Smooth muscle cell of the brain vasculature (primary cell): ENCODE measurements around the gene KRTAP10-10.
"Not testable (repeated sequence)": the region's sequence is repeated elsewhere in the genome, so short reads cannot be mapped to it uniquely, and the experiment has no call there.

ENCODE experiments used
- DNase-seq: peaks from one replicate; pipeline ENCODE4 v3.0.0-alpha.2; 2012; ENCODE audit warnings: low read depth, low spot score

The KRTAP10-10 gene, protein sequence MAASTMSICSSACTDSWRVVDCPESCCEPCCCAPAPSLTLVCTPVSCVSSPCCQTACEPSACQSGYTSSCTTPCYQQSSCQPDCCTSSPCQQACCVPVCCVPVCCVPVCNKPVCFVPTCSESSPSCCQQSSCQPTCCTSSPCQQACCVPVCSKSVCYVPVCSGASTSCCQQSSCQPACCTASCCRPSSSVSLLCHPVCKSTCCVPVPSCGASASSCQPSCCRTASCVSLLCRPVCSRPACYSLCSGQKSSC

DNA sequence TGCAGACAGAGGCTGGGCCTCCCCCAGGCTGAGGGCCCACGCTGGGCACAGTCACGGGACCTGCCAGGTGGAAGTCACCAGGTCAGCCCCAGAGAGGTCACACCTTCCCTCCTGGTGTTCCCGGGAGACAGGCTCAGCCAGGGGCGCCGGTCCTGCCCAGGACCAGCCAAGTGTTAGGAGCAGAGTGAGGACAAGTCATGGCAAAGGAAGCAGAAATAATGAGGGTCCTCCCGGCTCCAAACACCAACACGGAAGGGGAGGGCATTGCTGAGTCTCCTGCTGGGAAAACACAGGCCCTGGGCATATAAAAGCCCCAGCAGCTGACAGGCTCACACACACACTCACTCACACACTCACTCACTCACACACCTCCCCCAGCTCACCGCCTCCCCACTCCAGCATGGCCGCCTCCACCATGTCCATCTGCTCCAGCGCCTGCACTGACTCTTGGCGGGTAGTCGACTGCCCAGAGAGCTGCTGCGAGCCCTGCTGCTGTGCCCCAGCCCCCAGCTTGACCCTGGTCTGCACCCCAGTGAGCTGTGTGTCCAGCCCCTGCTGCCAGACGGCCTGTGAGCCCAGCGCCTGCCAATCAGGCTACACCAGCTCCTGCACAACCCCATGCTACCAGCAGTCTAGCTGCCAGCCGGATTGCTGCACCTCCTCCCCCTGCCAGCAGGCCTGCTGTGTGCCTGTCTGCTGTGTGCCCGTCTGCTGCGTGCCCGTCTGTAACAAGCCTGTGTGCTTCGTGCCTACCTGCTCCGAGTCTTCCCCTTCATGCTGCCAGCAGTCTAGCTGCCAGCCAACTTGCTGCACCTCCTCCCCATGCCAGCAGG, at the start of gene KRTAP10-10:
TSS of gene KRTAP10-10 (plus strand) at position 339 of the 833 bp plus-strand sequence. CDS start at position 401, 62 bp downstream.
- no peak for DNase-seq

DNA sequence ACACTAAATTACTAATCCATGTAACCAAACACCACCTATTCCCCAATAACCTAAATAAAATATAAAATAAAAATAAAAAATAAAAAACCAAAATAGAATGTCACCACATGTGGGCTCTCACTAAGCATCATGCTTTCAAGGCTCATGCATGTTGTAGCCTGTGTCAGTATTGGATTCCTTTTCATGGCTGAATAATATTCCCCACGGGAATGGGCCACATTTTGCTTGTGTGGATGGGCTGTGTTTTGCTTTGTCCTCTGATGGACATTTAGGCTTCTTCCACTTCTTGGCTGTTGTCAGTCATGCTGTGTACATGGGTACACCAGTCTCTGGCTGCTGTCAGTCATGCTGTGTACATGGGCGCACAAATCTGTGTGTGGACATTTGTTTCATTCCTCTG, 48.1 kb upstream of the KRTAP10-10 start:
- DNase-seq: no peak

DNA sequence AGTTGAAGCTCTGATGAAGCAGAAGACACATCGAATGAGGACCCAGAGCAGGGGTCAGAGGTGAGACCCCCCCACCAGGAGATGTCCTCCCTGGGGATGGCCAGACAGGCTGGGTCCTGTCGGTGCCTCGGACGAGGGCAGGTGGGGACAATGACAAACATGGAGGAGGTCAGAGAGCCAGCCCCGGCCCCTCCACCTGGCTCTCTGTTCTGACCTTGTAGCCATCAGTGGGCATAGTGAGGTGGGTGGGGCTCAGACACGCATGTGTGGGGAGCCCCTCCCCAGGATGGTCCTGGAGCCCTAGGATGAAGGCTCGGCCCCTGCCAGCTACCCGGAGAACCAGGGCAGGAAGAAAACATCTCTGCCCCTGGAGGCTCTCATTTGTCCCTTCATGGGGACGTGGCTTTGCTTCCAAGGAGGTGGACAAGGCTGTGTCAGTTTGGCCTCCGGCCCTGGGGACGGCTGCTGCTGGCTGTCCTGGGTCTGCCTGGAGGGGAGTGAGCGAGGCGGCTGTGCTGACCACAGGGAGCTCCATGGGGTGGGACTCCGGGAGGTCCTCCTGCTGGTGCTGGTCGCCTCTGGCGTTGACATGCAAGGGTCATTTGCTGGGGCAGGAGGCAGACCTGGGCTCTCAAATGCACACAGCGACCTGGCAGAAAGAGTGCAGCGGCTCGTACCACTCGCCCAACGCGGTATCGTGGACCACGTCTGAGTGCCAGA, 47.4 kb upstream of the KRTAP10-10 start:
- DNase-seq: no peak

DNA sequence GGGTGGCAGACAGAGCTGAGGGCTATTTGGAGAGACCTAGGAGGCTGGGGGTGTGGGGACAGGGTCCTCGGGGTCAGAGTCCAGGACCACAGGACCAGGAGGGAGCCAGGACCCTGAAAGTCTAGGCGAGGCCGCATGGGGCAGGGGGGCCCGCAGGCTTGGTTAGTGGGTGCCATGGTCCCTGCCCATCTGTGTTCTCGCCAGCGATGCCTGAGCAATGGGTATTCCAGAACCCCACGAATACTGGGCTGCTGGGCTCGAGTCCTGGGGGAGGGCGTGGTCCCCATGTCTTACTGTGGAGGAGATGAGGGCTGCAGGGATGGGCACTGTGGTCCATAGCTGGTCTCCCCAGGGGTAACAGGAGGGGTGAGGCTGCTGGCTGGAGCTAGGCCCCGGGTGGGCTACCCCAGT, 46.8 kb upstream of the KRTAP10-10 start:
- DNase-seq: no peak

DNA sequence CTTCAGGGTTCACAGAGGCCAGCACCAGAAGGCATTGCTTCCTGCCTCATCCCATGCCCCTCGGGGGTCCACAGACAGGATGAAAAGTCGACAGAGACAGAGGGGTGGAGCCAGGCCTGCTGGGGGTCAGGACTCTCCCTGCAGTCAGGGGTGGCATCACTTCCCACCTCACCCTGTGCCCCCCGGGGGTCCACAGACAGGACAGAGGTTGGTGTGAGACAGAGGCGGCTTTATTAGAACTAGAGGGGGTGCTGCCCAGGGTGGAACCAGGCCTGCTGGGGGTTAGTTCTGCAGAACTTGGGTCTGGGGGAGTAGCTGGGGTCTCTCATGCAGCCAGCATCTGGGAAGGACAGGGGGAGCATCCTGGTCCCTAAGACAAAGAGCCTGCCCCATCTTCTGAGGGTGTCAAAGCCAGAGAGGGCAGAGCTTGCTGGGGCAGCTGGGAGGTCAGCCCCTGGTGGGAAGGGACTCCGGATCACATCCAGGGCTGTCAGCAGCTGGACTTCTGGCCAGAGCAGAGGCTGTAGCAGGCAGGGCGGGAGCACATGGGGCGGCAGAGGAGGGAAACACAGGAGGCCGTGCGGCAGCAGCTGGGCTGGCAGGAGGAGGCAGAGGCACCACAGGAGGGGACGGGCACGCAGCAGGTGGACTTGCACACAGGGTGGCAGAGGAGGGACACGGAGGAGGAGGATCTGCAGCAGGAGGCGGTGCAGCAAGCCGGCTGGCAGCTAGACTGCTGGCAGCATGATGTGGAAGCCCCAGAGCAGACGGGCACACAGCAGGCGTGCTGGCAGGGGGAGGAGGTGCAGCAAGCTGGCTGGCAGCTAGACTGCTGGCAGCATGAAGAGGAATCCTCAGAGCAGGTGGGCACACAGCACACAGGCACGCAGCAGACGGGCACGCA, 46.0 kb upstream of the KRTAP10-10 start:
- not testable (repeated sequence) for DNase-seq

DNA sequence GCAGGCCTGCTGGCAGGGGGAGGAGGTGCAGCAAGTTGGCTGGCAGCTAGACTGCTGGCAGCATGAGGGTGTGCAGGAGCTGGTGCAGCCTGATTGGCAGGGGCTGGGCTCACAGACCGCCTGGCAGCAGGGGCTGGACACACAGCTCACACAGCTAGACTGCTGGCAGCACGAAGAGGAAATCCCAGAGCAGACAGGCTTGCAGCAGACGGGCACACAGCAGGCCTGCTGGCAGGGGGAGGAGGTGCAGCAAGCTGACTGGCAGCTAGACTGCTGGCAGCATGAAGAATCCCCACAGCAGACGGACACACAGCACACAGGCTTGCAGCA, 45.4 kb upstream of the KRTAP10-10 start:
- not testable (repeated sequence) for DNase-seq

DNA sequence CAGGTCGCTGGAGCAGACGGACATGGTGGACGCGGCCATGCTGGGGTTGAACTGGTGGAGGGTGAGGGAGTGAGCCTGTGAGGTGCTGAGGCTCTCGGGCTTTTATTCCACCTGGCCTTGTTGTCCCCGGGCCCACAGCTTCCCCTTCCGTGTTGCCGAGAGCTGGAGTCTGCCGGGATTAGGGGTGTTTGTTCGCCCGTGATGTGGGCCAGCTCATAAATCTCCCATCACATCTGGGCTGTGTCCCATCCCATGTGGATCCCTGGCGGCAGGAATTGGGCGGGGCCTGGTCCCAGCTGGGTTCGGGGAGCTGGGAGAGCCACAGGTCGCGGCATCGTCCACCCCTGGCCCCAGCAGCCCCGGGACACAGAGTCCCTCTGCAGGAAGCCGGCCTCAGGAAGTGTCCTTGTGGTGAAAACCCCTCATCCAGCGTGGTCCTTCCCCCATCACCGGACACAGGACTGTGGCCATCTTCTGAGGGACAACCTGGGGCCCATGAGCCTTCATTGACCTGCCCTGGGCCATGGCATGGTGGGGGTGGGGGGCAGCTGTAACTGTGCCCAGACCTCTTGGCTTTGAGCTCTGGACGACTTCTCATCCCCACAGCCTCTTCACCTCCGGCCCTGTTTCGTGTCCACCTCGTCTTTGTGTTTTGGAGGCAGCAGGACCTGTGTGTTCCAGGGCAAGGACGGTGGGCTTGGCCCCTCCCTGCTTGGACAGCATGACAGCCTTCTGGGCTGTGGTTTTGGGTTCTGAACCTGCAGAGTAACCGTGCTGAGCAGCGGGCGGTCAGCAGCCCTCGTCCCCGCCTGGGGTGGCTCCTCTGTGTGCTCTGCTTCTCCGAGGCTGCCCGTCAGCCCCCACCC, 44.5 kb upstream of the KRTAP10-10 start, which contains the start of gene KRTAP10-6:
TSS of gene KRTAP10-6 (minus strand) at position 60 of the 866 bp plus-strand sequence. CDS start at position 39, 21 bp downstream.
- no peak for DNase-seq

DNA sequence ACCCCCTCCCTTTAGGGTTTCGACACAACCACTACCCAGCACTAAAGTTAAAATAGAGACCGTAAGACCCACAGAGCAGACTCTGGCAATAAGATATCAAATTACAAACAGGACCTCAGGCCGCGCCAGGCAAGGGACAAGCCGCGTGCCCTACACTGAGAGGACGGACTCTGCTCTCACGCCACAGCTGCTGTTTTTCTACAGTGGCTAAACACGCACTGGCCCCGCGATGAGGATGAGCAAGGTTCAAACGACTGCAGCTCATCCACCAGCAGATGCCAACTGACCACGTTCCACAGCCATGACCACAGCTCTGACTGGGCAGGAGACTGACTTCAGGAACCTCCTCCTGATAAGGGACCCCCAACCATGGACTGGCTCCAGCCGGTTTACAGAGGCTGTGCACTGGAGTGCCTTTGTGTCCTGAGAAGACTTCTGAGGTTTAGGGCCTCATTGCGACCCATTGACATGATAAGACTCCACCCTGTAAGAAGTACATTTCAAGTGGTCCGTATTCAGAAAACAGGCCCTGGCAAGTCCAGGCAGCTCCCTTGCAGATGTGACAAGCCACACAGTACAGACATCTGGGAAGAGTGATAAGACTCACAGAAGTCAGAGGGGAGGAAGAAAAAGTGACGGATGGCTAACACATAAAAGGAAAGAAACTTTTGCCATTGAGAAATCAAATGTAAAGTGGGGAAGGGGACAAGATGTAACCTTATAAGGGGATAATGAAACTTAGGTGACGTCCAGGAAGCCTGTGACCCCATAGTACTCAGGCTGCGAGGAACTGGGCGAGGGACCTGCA, 43.4 kb upstream of the KRTAP10-10 start:
- no peak for DNase-seq

DNA sequence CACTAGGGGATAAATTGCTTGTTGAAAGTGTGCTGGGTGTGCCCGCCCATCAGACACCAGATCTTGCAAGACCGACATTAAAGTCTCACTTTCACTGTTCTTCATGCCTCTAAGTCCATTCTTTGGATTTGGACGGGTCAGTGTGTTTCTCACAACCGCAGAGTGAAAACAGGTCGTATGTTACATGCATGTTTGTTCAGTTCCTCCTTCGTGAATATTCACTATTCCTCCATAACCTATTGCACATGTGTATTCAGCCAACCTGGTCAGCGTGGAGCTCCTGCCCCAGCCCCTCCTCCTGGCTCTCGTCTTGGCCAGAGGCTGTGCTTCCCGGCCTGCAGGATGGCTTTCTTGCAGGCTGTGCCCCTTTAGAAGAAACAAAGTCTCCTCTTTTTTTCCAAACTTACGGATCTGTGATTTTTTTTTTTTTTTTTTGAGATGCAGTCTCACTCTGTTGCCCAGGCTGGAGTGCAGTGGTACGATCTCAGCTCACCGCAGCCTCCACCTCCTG, 42.7 kb upstream of the KRTAP10-10 start:
- no peak for DNase-seq

DNA sequence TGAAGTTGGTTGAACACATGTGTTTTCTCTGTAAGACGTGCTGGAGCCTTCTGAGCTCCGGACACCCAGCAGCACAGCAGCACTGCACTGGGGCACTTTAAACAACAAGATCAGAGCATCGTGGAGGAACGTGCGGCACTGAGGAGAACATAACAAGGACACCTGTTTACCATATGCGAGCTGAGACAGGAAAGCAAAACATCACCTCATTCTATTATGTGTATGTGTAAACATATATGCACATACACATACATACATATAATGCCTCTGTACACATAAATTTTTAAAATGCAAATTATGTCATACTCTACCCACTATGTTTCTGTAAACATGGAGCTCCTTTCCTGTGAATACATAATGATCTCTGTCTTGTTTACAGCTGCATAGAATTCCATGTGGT, 41.6 kb upstream of the KRTAP10-10 start:
- no peak for DNase-seq

DNA sequence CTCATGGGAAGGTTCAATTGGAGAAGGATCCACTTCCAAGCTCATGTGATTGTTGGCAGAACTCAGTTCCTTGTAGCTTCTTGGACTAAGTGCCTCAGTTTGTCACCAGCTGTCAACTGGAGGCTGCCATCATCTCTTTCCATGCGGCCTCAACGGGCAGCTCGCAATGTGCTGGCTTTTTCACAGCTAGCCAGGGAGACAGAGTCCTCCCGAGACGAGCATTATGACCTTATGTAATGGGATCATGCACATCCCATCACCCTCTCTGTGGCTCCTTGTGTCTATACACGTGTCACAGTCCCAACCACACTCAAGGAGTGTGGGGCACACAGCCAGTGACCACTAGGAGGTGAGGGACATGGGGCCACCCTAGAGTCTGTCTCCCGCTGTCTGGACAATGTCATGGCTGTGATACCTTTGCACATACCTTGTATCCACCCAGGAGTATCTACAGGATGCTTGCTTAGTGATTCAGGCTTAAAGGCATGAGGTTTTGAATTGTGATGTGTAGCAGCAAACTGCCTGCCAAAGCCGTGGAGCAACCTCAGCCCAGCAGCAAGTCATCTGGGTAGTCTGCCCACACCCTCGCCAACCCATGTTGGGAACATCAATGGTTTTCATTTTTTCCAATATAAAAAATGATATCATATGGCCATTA, 41.0 kb upstream of the KRTAP10-10 start:
- DNase-seq: no peak

DNA sequence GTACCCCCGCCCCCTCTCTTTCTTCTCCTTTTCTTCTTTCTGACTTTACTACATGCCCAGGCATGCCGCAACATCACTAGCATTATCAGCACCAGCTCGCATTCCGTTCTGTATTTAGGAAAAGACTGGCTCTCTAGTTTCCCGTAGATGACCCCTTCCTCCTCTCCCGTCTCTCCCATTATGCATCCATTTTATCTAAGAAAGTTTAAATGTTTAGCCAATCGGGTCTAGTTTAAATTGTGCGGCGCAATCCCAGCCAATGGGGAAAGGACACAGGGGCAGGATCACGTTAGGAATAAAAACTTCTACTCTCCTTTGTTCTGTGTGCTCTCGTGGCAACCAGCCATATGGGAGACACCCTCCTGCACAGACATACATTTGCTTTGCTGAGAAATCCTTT, 39.1 kb upstream of the KRTAP10-10 start:
- DNase-seq: no peak

DNA sequence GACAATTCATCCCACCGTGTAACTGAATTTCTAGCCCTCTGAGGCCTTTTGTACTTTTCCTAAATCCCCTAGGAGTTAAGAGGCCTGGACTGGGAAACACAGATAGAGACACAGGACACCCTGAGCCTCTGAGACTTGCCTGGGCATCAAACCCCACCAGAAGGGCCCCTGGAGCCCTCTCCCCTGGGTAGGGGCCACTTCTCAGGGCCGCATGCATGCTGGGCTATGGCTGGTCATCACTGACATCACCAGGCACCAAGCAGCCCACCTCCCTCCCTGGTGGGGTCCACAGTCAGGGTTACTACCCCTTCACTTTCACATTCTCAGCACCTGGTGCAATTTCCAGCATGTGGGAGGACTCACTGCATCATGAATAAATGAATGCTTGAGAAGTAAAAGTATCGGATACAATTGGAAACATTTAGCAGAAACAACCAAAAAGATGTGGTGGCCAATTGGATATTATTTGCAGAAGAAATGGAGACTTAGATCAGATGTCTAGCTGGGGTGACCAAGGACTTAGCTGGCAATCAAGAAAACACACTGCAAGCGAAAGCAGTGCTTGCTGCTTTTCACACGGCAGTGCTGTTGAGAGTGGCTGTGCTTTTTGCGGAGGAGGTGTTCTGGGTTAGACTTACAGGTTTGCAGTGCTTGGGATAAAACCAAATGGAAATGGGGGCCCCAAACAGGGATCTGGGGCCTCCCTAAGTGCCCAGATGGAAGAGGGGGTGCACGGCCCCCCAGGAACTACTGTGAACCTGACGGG, 37.7 kb upstream of the KRTAP10-10 start:
- no peak for DNase-seq

DNA sequence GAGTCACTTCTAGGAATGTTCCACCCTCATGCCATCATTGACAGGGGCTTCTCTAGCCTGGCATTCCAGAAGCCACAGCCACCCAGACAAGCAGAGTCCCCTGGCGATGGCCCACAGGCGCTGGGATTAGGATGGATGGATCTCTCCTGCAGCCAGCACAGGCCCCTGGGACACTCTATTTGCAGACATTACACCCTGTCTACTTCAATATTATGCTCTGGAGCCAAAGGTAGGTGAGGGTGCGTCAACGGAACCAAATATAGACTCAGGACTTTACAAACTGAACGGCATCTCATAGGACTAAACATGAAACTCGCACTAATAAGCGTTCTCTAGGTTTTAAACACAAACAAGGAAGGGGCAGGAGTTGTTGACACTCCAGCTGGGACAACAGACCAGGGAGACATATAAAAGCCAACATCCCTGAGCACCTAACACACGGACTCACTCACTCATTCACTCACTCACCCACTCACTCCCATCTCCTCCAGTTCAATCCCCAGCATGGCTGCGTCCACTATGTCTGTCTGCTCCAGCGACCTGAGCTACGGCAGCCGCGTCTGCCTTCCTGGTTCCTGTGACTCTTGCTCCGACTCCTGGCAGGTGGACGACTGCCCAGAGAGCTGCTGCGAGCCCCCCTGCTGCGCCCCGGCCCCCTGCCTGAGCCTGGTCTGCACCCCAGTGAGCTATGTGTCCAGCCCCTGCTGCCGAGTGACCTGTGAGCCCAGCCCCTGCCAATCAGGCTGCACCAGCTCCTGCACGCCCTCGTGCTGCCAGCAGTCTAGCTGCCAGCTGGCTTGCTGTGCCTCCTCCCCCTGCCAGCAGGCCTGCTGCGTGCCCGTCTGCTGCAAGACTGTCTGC, 36.8 kb upstream of the KRTAP10-10 start, which contains the start of gene KRTAP10-7:
TSS of gene KRTAP10-7 (plus strand) at position 480 of the 861 bp plus-strand sequence. CDS start at position 505, 25 bp downstream.
- not testable (repeated sequence) for DNase-seq

DNA sequence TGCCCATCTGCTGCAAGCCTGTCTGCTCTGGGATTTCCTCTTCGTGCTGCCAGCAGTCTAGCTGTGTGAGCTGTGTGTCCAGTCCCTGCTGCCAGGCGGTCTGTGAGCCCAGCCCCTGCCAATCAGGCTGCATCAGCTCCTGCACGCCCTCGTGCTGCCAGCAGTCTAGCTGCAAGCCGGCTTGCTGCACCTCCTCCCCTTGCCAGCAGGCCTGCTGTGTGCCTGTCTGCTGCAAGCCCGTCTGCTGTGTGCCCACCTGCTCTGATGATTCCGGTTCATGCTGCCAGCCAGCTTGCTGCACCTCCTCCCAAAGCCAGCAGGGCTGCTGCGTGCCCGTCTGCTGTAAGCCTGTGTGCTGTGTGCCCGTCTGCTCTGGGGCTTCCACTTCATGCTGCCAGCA, 36.1 kb upstream of the KRTAP10-10 start:
- DNase-seq: not testable (repeated sequence)

DNA sequence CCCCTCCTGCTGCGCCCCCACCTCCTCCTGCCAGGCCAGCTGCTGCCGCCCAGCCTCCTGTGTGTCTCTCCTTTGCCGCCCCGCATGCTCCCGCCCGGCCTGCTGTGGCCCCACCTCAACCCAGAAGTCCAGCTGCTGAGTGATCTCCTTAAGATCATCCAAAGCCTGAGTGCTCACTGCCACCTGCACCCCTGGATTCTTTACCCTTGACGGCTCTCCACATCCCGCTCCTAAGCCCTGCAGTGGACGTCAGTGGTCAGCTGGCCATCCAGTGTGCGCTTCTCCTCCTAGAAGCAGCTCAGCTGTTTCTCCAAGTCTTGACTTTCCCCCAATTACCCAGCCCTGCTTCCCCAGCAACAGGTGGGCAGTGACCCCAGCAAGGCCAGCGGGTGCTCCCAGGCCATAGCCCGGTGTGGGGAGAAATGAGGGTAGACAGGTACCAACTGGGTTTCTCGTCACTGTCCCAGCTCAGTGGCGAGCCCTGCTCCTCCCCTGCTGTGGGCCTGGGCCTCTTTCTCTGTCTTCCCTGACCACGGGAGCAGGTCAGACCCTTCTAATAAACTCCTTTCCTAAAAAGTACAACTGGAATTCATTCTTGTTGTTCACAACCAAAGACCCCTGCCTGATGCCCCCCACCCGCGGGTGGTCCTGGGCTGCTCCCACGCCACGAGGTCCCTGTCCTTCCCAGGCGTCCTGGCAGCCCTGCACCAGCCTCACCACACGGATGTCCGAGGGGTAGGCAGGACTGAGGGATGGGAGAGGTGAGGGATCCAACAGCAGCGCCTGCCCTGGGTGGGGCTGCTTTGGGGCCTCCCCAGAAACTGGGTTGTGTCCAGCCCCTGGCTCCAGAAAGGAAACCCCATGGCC, 35.3 kb upstream of the KRTAP10-10 start:
- no peak for DNase-seq
